Activated CD8-positive, alpha-beta T cell treated with anti-CD3 and anti-CD28 coated beads for 36 hours (primary cell): ENCODE measurements around the gene RTN4. TPM values are rescaled to one million over a fixed set of nuclear protein-coding genes. Genes with fewer than 3 reads are reported as not detected.

ENCODE experiments used
- ATAC-seq: fragments of 200-7000 bp; cut with Tn5 transposase; one replicate; pipeline ENCODE4 v1.10.0; 2021; ENCODE audit warnings: mild to moderate bottlenecking, moderate library complexity
- CTCF ChIA-PET: fragments of 350-600 bp; sonication (Branson Sonifier 250); formaldehyde crosslinking; loops from one replicate; lab custom pipeline; 2021; ENCODE audit warnings: antibody characterized with exemption; lab: Charles Lee
- POLR2A ChIA-PET: fragments of 350-600 bp; sonication (Branson Sonifier 250); formaldehyde crosslinking; loops from one replicate; lab custom pipeline; 2021; ENCODE audit warnings: antibody characterized with exemption; lab: Charles Lee
- DNase-seq: peaks from one replicate; pipeline ENCODE4 v3.0.0-alpha.2; 2020
- H3K27ac Mint-ChIP-seq: one replicate; pipeline ENCODE4 v1.8.0; 2021; ENCODE audit warnings: mild to moderate bottlenecking, mixed read lengths
- H3K27me3 Mint-ChIP-seq: one replicate; pipeline ENCODE4 v1.8.0; 2021; ENCODE audit warnings: mixed read lengths
- H3K36me3 Mint-ChIP-seq: one replicate; pipeline ENCODE4 v1.8.0; 2021; ENCODE audit warnings: low read depth, mixed read lengths
- H3K4me1 Mint-ChIP-seq: one replicate; pipeline ENCODE4 v1.8.0; 2021; ENCODE audit warnings: low read depth, mixed read lengths
- H3K4me3 Mint-ChIP-seq: one replicate; pipeline ENCODE4 v1.8.0; 2021; ENCODE audit warnings: mild to moderate bottlenecking, moderate library complexity, mixed read lengths
- H3K9me3 Mint-ChIP-seq: one replicate; pipeline ENCODE4 v1.8.0; 2021; ENCODE audit warnings: mixed read lengths
- CTCF ChIP-seq: fragments of 200-600 bp; IDR thresholded peaks from one replicate; pipeline ENCODE4 v1.8.0; 2022; ENCODE audit warnings: antibody characterized with exemption, mild to moderate bottlenecking
- intact Hi-C: fragments of 100-400 bp; cut with micrococcal nuclease; formaldehyde crosslinking; loops from one replicate; pipeline ENCODE4 v1.10.0; 2022
- total RNA-seq, 2 experiments: library from RNA; stranded (reverse); gene quantifications; one replicate each; pipeline ENCODE4 v1.2.3, GENCODE V29; 2021

RTN4 gene
- total RNA-seq, 2 experiments from 2014 or later = 81.5 to 85.0 TPM

GRCh38 chr2:55014962-55015939 lies 35.0 kb downstream of the RTN4 start:
- peak; percentile 72 for TF ChIP-seq CTCF
- Mint-ChIP-seq H3K27me3 (no peaks in the 10 kb centered on the region), H3K36me3 (peaks cover 18% of the 10 kb centered on the region), H3K27ac (no peak overlapping the region), H3K4me3 (no peak overlapping the region), H3K9me3 (peaks cover 4% of the 10 kb centered on the region), H3K4me1 (peaks cover 36% of the 10 kb centered on the region)
- DNase-seq (peak; percentile 44), ATAC-seq (no peak)
- ChIA-PET POLR2A (no interaction called here), CTCF (interaction anchor here (0.6 to 3.5 kb wide), 13 partner anchors 8 to 161 kb away, joined by 3 to 14 read pairs (median 4); partner anchors contain the start of gene RTN4)
- intact Hi-C loops = loop anchor here (1.0 to 10.0 kb wide), 2 partner anchors 153 to 210 kb away; no protein-coding TSS in a partner anchor

- ChIA-PET POLR2A (no interaction called here), CTCF (interaction anchor here (1.0 to 4.6 kb wide), 8 partner anchors 12 to 207 kb away, joined by 3 to 33 read pairs (median 5); no protein-coding TSS in a partner anchor)
- Mint-ChIP-seq H3K36me3 (peaks cover 5% of the 10 kb centered on the region), H3K4me1 (peaks cover 41% of the 10 kb centered on the region), H3K27ac (no peak overlapping the region), H3K9me3 (peaks cover 1% of the 10 kb centered on the region), H3K4me3 (no peak overlapping the region), H3K27me3 (no peaks in the 10 kb centered on the region)
- intact Hi-C loops = loop anchor here (10.0 kb wide), 1 partner anchor 211 kb away; no protein-coding TSS in a partner anchor
- no peak for TF ChIP-seq CTCF
- ATAC-seq = no peak
- DNase-seq = no peak
Measured at GRCh38 chr2:55013936-55014335, 36.3 kb downstream of the RTN4 start.

GRCh38 chr2:55012672-55013484 lies 37.4 kb downstream of the RTN4 start:
- peaks cover 1% of the 10 kb centered on the region for H3K9me3 Mint-ChIP-seq
- no peak for DNase-seq
- H3K4me1 Mint-ChIP-seq = peaks cover 42% of the 10 kb centered on the region
- no peaks in the 10 kb centered on the region for H3K27me3 Mint-ChIP-seq
- peak overlapping the region; percentile 16 for H3K27ac Mint-ChIP-seq
- ATAC-seq = no peak
- TF ChIP-seq CTCF = no peak
- ChIA-PET POLR2A (no interaction called here), CTCF (interaction anchor here (0.7 to 4.6 kb wide), 7 partner anchors 13 to 174 kb away, joined by 3 to 33 read pairs (median 5); no protein-coding TSS in a partner anchor)
- intact Hi-C loops = loop anchor here (10.0 kb wide), 1 partner anchor 212 kb away; no protein-coding TSS in a partner anchor
- no peak overlapping the region for H3K4me3 Mint-ChIP-seq
- peaks cover 5% of the 10 kb centered on the region for H3K36me3 Mint-ChIP-seq

- no peak for DNase-seq
- POLR2A ChIA-PET = interaction anchor here (2.3 kb wide), 1 partner anchor 21 kb away, joined by 6 read pairs; no protein-coding TSS in a partner anchor
- intact Hi-C loops = loop anchor here (10.0 kb wide), 1 partner anchor 213 kb away; no protein-coding TSS in a partner anchor
- H3K27me3 Mint-ChIP-seq = no peaks in the 10 kb centered on the region
- no peak for TF ChIP-seq CTCF
- no peak for ATAC-seq
- peaks cover 5% of the 10 kb centered on the region for H3K36me3 Mint-ChIP-seq
- H3K27ac Mint-ChIP-seq = no peak overlapping the region
- CTCF ChIA-PET = interaction anchor here (1.4 to 4.6 kb wide), 3 partner anchors 144 to 164 kb away, joined by 3 to 33 read pairs (median 7); no protein-coding TSS in a partner anchor
- H3K9me3 Mint-ChIP-seq = peaks cover 1% of the 10 kb centered on the region
- H3K4me1 Mint-ChIP-seq = peaks cover 50% of the 10 kb centered on the region
- no peak overlapping the region for H3K4me3 Mint-ChIP-seq
Measured at GRCh38 chr2:55011831-55012671, 38.2 kb downstream of the RTN4 start.
